GM12891 (cell line): ENCODE measurements around the gene ZNF230.

Experiments used
- PAX5 ChIP-seq: IDR thresholded peaks from 2 replicates; pipeline ENCODE4 v1.6.1; 2011; ENCODE audit warnings: low read length, moderate library complexity, mild to moderate bottlenecking; ENCODE audit not compliant: insufficient read depth, severe bottlenecking
- POLR2AphosphoS5 ChIP-seq: IDR thresholded peaks from 2 replicates; pipeline ENCODE4 v1.6.1; 2011; ENCODE audit warnings: low read depth, low read length, control low read depth

- no peak for TF ChIP-seq POLR2AphosphoS5
- no peak for TF ChIP-seq PAX5
Observed at GRCh38 chr19:44042147-44042546, 39.4 kb downstream of the ZNF230 start.
